Neural progenitor cell (in vitro differentiated cells): Measurements from ENCODE around the gene SEMA6C. TPM values are rescaled to one million over a fixed set of nuclear protein-coding genes. Genes with fewer than 3 reads are reported as not detected.

Source experiments
- DNase-seq: peaks from one replicate; pipeline ENCODE4 v3.0.0-alpha.2; 2016; ENCODE audit warnings: low spot score
- H2AFZ ChIP-seq: fragments of 200-600 bp; sonication (generic); replicated peaks from 2 replicates; pipeline ENCODE4 v1.6.1; 2016; ENCODE audit warnings: antibody characterized with exemption
- H3F3A ChIP-seq: fragments of 200-600 bp; sonication (generic); 2 replicates; pipeline ENCODE4 v1.6.1; 2016; ENCODE audit warnings: antibody characterized with exemption, low read depth
- H3K27ac ChIP-seq: fragments of 200-600 bp; sonication (generic); 2 replicates; pipeline ENCODE4 v1.5.1; 2016; ENCODE audit warnings: mild to moderate bottlenecking
- H3K27me3 ChIP-seq: fragments of 200-600 bp; sonication (generic); 2 replicates; pipeline ENCODE4 v1.6.1; 2016; ENCODE audit warnings: mild to moderate bottlenecking, moderate library complexity
- H3K36me3 ChIP-seq: fragments of 200-600 bp; sonication (generic); 2 replicates; pipeline ENCODE4 v1.5.1; 2016
- H3K4me1 ChIP-seq: fragments of 200-600 bp; sonication (generic); 2 replicates; pipeline ENCODE4 v1.6.1; 2016; ENCODE audit warnings: mixed run types
- H3K4me2 ChIP-seq: fragments of 200-600 bp; sonication (generic); 2 replicates; pipeline ENCODE4 v1.6.1; 2016
- H3K4me3 ChIP-seq: fragments of 200-600 bp; sonication (generic); 2 replicates; pipeline ENCODE4 v1.5.1; 2016
- H3K79me2 ChIP-seq: fragments of 200-600 bp; sonication (generic); 2 replicates; pipeline ENCODE4 v1.6.1; 2016; ENCODE audit warnings: low read depth
- H3K9ac ChIP-seq: fragments of 200-600 bp; sonication (generic); 2 replicates; pipeline ENCODE4 v1.6.1; 2016
- H3K9me3 ChIP-seq: fragments of 200-600 bp; sonication (generic); 2 replicates; pipeline ENCODE4 v1.5.1; 2016; ENCODE audit warnings: low read depth
- H4K20me1 ChIP-seq: fragments of 200-600 bp; sonication (generic); 2 replicates; pipeline ENCODE4 v1.6.1; 2016; ENCODE audit warnings: low read depth
- H3K27ac Mint-ChIP-seq: 3 replicates; pipeline ENCODE4 v1.8.0; 2021; ENCODE audit warnings: mixed read lengths
- H3K27me3 Mint-ChIP-seq: 2 replicates; pipeline ENCODE4 v1.8.0; 2022; ENCODE audit warnings: low read depth, mild to moderate bottlenecking, inconsistent platforms, moderate library complexity, mixed read lengths; ENCODE audit not compliant: insufficient read depth
- H3K36me3 Mint-ChIP-seq: 3 replicates; pipeline ENCODE4 v1.8.0; 2021; ENCODE audit warnings: mixed read lengths
- H3K4me1 Mint-ChIP-seq: 3 replicates; pipeline ENCODE4 v1.8.0; 2021; ENCODE audit warnings: mixed read lengths
- H3K4me3 Mint-ChIP-seq: 3 replicates; pipeline ENCODE4 v1.8.0; 2021; ENCODE audit warnings: mild to moderate bottlenecking, moderate library complexity, mixed read lengths
- H3K9me3 Mint-ChIP-seq: 3 replicates; pipeline ENCODE4 v1.8.0; 2020; ENCODE audit warnings: mixed read lengths
- EZH2 ChIP-seq: fragments of 200-600 bp; sonication (generic); IDR thresholded peaks from 2 replicates; pipeline ENCODE4 v1.6.1; 2017; ENCODE audit warnings: antibody characterized with exemption, mild to moderate bottlenecking, moderate library complexity
- EZH2phosphoT487 ChIP-seq: fragments of 200-600 bp; sonication (generic); IDR thresholded peaks from 2 replicates; pipeline ENCODE4 v1.6.1; 2017; ENCODE audit warnings: antibody characterized with exemption
- total RNA-seq: library from RNA; depleted of rRNA; stranded (reverse); fragments of >200 nt; gene quantifications from 2 replicates; pipeline ENCODE4 v1.2.3, GENCODE V29; 2015; ENCODE audit warnings: low replicate concordance
- TF ChIP-seq, protein P1 (sequence below): fragments of 200-600 bp; sonication (generic); IDR thresholded peaks from 2 replicates; pipeline ENCODE4 v1.5.1; 2017; ENCODE audit warnings: antibody characterized with exemption, mild to moderate bottlenecking

Gene SEMA6C
- total RNA-seq, 1 donor from 2014 or later, result 5.6 TPM

DNA sequence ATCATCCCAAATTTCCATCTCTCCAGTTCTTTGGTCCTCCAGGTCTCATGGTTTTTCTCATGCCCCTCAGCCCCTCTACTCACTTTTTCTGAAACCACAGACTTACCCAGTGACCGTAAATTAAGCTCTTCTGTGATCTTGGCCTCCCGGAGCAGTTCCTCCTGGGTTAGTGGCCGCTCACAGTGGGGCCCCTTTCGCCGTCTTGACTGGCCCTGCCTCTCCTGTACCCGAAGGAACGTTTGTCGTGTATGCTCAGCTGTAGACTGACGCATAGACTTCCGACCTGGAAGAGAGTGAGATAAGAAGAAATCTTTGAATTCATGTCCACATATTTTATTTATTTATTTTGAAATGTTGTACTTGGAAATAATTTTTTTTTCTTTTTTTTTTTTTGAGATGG lies 37.8 kb upstream of the SEMA6C start:
- Histone ChIP-seq H2AFZ (no peak overlapping the region), H3K9ac (no peak overlapping the region), H3K27ac (no peak overlapping the region), H4K20me1 (no peaks in the 10 kb centered on the region), H3K36me3 (peaks cover 6% of the 10 kb centered on the region), H3K9me3 (no peaks in the 10 kb centered on the region), H3K4me1 (peaks cover 8% of the 10 kb centered on the region), H3K4me3 (no peak overlapping the region), H3F3A (no peaks in the 10 kb centered on the region), H3K4me2 (no peak overlapping the region), H3K79me2 (peaks cover 34% of the 10 kb centered on the region), H3K27me3 (no peaks in the 10 kb centered on the region)
- no peak overlapping the region for H3K4me3 Mint-ChIP-seq
- DNase-seq, result no peak
- H3K27ac Mint-ChIP-seq, result no peak overlapping the region
- peaks cover 11% of the 10 kb centered on the region for H3K4me1 Mint-ChIP-seq
- no peaks in the 10 kb centered on the region for H3K9me3 Mint-ChIP-seq
- TF ChIP-seq, protein P1, sequence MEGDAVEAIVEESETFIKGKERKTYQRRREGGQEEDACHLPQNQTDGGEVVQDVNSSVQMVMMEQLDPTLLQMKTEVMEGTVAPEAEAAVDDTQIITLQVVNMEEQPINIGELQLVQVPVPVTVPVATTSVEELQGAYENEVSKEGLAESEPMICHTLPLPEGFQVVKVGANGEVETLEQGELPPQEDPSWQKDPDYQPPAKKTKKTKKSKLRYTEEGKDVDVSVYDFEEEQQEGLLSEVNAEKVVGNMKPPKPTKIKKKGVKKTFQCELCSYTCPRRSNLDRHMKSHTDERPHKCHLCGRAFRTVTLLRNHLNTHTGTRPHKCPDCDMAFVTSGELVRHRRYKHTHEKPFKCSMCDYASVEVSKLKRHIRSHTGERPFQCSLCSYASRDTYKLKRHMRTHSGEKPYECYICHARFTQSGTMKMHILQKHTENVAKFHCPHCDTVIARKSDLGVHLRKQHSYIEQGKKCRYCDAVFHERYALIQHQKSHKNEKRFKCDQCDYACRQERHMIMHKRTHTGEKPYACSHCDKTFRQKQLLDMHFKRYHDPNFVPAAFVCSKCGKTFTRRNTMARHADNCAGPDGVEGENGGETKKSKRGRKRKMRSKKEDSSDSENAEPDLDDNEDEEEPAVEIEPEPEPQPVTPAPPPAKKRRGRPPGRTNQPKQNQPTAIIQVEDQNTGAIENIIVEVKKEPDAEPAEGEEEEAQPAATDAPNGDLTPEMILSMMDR, result no peak
- TF ChIP-seq EZH2 (no peak), EZH2phosphoT487 (no peak)
- no peaks in the 10 kb centered on the region for H3K27me3 Mint-ChIP-seq
- peaks cover 41% of the 10 kb centered on the region for H3K36me3 Mint-ChIP-seq

DNA sequence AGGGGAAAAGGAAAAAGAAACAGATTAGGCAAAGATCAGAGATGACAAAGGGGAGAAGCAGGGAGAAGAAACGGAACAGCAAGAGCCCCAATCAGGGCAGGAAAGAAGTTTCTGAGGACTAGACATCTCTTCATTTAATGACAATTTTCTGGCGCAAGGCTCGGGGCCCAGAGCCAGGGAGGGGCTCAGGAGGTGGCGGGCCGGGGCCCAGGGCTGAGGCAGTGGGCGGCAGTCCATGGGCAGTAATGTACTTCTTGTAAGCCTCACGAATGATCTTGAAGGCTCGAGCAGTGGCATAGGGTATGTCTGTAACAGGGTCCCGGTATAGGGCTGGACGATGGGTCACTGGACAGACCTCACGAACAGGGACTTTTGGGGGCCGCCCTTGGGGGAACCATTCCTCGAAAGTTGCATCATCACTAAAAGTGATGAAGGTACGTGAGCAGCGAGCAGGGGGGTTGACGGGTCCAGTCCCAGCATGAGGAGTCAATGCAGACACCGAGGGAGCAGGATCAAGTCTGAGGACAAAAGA lies 30.1 kb upstream of the SEMA6C start:
- Histone ChIP-seq H3K27ac (no peak overlapping the region), H3K4me3 (no peak overlapping the region), H3K4me1 (no peaks in the 10 kb centered on the region), H2AFZ (no peak overlapping the region), H3K36me3 (no peaks in the 10 kb centered on the region), H3K27me3 (no peaks in the 10 kb centered on the region), H3K4me2 (no peak overlapping the region), H3F3A (no peaks in the 10 kb centered on the region), H3K9me3 (no peaks in the 10 kb centered on the region), H4K20me1 (no peaks in the 10 kb centered on the region), H3K9ac (no peak overlapping the region), H3K79me2 (no peaks in the 10 kb centered on the region)
- DNase-seq, result no peak
- Mint-ChIP-seq H3K9me3 (no peaks in the 10 kb centered on the region), H3K4me1 (no peaks in the 10 kb centered on the region), H3K36me3 (peaks cover 36% of the 10 kb centered on the region), H3K27ac (no peak overlapping the region), H3K27me3 (no peaks in the 10 kb centered on the region), H3K4me3 (no peak overlapping the region)
- TF ChIP-seq EZH2phosphoT487 (no peak), EZH2 (no peak)
- TF ChIP-seq, protein P1, result no peak

DNA sequence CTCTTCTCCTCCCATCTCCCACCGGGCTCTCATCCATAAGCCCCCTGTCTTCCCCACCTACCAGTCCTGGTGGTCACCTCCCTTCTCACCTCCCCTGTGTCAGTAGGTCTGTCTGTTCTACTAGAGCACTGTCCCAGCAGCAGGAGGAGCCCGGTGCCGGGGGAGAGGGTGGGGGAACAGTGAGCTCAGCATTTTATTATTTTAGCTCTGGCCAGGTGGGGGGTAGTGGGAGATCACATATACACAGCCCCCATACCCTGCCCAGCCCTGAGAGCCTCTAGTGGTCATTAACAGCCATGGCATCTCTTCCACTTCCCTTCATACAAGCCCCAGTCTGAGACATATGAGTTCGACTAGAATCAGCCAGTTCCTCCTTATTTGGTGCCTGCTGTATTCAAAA lies 29.4 kb upstream of the SEMA6C start, which contains the start of gene TMOD4:
Gene TMOD4, minus strand, starts transcription at position 119 of the 400 bp plus-strand sequence. CDS start 1,106 bp downstream, outside the sequence.
- H3K36me3 Mint-ChIP-seq, result peaks cover 30% of the 10 kb centered on the region
- DNase-seq, result peak; percentile 13
- Histone ChIP-seq H3F3A (peaks cover 3% of the 10 kb centered on the region), H3K27me3 (no peaks in the 10 kb centered on the region), H3K4me1 (no peaks in the 10 kb centered on the region), H3K9ac (no peak within 1 kb of the TSS), H3K4me3 (no peak within 1 kb of the TSS), H3K79me2 (no peaks in the 10 kb centered on the region), H3K27ac (no peak within 1 kb of the TSS), H3K4me2 (no peak within 1 kb of the TSS), H3K36me3 (no peaks in the 10 kb centered on the region), H3K9me3 (no peaks in the 10 kb centered on the region), H4K20me1 (no peaks in the 10 kb centered on the region), H2AFZ (no peak within 1 kb of the TSS)
- H3K9me3 Mint-ChIP-seq, result no peaks in the 10 kb centered on the region
- no peaks in the 10 kb centered on the region for H3K27me3 Mint-ChIP-seq
- H3K4me1 Mint-ChIP-seq, result no peaks in the 10 kb centered on the region
- no peak within 1 kb of the TSS for H3K4me3 Mint-ChIP-seq
- TF ChIP-seq, protein P1, result peak; percentile 53
- TF ChIP-seq EZH2, result no peak
- H3K27ac Mint-ChIP-seq, result no peak within 1 kb of the TSS
